Effector memory CD8-positive, alpha-beta T cell (primary cell): ENCODE measurements around the gene MAEA.

Experiments
- ATAC-seq: fragments of 150-1000 bp; cut with Tn5 transposase; replicated peaks from 2 replicates; pipeline ENCODE4 v1.10.0; 2021; ENCODE audit warnings: mild to moderate bottlenecking, moderate library complexity
- DNase-seq, 3 experiments: peaks; one replicate each; pipeline ENCODE4 v3.0.0; 2021
- H3K27ac Mint-ChIP-seq, 2 donors: one replicate each; pipeline ENCODE4 v1.8.0; 2022; ENCODE audit warnings: mild to moderate bottlenecking in 2 of 2, mixed read lengths in 2 of 2, moderate library complexity in 2 of 2
- H3K27me3 Mint-ChIP-seq, 2 donors: one replicate each; pipeline ENCODE4 v1.8.0; 2022; ENCODE audit warnings: mixed read lengths in 2 of 2
- H3K36me3 Mint-ChIP-seq: one replicate; pipeline ENCODE4 v1.8.0; 2022; ENCODE audit warnings: mild to moderate bottlenecking, moderate library complexity, mixed read lengths; ENCODE audit not compliant: insufficient read depth
- H3K4me1 Mint-ChIP-seq, 2 donors: one replicate each; pipeline ENCODE4 v1.8.0; 2022; ENCODE audit warnings: low read depth in 2 of 2, mixed read lengths in 2 of 2
- H3K4me3 Mint-ChIP-seq, 2 donors: one replicate each; pipeline ENCODE4 v1.8.0; 2022; ENCODE audit warnings: mild to moderate bottlenecking in 2 of 2, mixed read lengths in 2 of 2, moderate library complexity in 2 of 2
- H3K9me3 Mint-ChIP-seq, 2 donors: one replicate each; pipeline ENCODE4 v1.8.0; 2022; ENCODE audit warnings: mixed read lengths in 2 of 2

MAEA gene

GRCh38 chr4:1294424-1294823, 4.7 kb downstream of the MAEA start:
- peaks cover 39% of the 10 kb centered on the region for H3K36me3 Mint-ChIP-seq
- ATAC-seq = no peak
- H3K4me1 Mint-ChIP-seq = peaks cover 59 to 65% of the 10 kb centered on the region in 2 donors
- H3K27ac Mint-ChIP-seq = peak overlapping the region in 1 of 2 donors; percentile 78
- DNase-seq = no peak
- no peaks in the 10 kb centered on the region for H3K27me3 Mint-ChIP-seq
- no peaks in the 10 kb centered on the region for H3K9me3 Mint-ChIP-seq
- H3K4me3 Mint-ChIP-seq = peak overlapping the region in 1 of 2 donors; percentile 12

DNA sequence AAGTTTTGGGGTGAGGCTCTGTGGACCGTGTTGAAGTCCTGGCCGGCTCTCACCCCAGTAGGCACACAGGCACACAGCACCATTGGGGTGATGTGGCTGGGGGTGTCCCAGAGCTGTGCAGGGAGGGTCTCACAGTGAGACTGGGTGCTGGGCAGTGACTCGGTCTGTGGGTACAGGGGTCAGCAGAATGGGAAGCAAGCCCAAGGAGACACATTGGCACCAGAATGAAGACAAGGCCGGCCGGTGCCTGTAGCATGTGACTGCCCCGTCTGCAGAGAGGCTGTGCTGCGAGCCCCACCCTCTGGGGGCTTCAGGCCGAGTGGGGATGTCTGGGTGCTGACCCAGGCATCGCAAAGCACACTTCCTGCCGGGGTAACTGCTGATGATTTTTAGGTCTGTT, 5.2 kb downstream of the MAEA start:
- Mint-ChIP-seq H3K27me3 (no peaks in the 10 kb centered on the region), H3K27ac (peak overlapping the region in 1 of 2 donors; percentile 78), H3K9me3 (no peaks in the 10 kb centered on the region), H3K4me1 (peaks cover 64 to 68% of the 10 kb centered on the region in 2 donors), H3K36me3 (peaks cover 40% of the 10 kb centered on the region), H3K4me3 (peak overlapping the region in 1 of 2 donors; percentile 29)
- DNase-seq (no peak), ATAC-seq (no peak)

DNA sequence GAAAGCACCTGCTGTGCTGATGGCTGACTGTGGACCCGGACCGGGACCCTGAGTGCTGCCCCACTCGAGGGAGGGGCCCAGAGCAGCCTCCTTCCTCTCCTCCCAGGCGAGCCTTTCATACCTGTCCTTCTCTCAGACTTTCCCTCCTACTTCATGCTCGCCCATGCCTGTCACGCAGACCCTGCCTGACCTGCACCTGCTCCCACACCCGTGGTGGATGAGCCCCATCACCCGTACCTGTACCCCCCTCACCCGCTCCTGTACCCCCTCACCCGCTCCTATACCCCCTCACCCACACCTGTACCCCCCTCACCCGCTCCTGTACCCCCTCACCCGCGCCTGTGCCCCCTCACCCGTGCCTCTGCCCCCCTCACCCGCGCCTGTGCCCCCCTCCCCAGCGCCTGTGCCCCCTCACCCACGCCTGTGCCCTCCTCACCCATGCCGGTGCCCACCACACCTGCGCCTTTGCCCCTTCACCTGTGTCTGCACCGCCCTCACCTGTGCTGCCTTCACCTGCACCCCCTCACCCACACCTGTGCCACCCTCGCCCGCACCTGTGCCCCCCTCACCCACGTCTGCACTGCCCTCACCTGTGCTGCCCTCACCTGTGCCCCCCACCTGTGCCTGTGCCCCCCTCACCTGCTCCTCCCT, 5.8 kb downstream of the MAEA start:
- H3K36me3 Mint-ChIP-seq = peaks cover 43% of the 10 kb centered on the region
- no peak overlapping the region for H3K4me3 Mint-ChIP-seq
- peak overlapping the region in 1 of 2 donors; percentile 78 for H3K27ac Mint-ChIP-seq

DNA sequence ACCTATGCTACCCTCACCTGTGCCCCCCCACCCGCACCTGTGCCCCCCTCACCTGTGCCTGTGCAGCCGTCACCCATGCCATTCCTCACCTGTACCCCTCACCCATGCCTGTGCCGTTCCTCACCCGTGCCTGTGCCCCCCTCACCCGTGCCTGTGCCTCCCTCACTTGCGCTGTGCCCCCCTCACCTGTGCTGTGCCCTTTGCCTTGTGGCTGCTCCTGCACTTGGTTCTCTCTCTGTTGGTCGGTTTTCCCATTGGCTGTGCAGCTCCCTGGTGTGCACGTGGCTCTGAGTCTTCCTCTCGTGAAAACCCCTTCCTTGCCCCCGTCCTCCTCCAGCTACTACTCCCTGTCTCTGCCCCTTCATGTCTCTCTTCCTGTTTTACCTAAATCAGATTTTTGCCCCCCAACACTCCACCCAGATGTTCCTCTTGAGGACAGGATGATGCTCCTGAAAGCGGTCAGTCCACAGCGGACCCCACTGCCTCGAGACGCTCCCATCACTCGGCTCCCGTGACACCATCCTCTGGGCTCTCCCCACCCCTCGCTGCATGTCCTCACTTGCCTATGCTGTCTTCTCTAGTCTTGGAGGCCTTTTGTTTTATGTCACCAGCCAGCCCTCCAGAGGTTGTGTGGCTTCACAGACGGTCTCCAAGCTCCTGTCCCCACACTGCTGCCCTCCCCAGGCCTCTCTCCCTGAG, 6.8 kb downstream of the MAEA start:
- ATAC-seq = no peak
- H3K4me3 Mint-ChIP-seq = peak overlapping the region; percentile 38 to 71
- H3K27ac Mint-ChIP-seq = peak overlapping the region; percentile 72 to 98
- H3K27me3 Mint-ChIP-seq = no peaks in the 10 kb centered on the region
- H3K36me3 Mint-ChIP-seq = peaks cover 52% of the 10 kb centered on the region
- no peak for DNase-seq
- no peaks in the 10 kb centered on the region for H3K9me3 Mint-ChIP-seq
- H3K4me1 Mint-ChIP-seq = peaks cover 60 to 66% of the 10 kb centered on the region in 2 donors

More for the DNA sequence above, 5.8 kb downstream of the MAEA start:
- no peak for ATAC-seq
- peaks cover 64 to 66% of the 10 kb centered on the region in 2 donors for H3K4me1 Mint-ChIP-seq
- no peak for DNase-seq
- H3K9me3 Mint-ChIP-seq = no peaks in the 10 kb centered on the region
- no peaks in the 10 kb centered on the region for H3K27me3 Mint-ChIP-seq

- Mint-ChIP-seq H3K4me1 (peaks cover 60 to 62% of the 10 kb centered on the region in 2 donors), H3K9me3 (no peaks in the 10 kb centered on the region), H3K27me3 (no peaks in the 10 kb centered on the region), H3K27ac (peak overlapping the region; percentile 72 to 98), H3K4me3 (peak overlapping the region in 1 of 2 donors; percentile 71), H3K36me3 (peaks cover 55% of the 10 kb centered on the region)
- ATAC-seq = no peak
- no peak for DNase-seq
Observed at GRCh38 chr4:1297023-1297395, 7.3 kb downstream of the MAEA start.

- Mint-ChIP-seq H3K27me3 (no peaks in the 10 kb centered on the region), H3K9me3 (no peaks in the 10 kb centered on the region), H3K4me3 (peak overlapping the region in 1 of 2 donors; percentile 71), H3K27ac (peak overlapping the region; percentile 72 to 98), H3K4me1 (peaks cover 55 to 56% of the 10 kb centered on the region in 2 donors), H3K36me3 (peaks cover 50% of the 10 kb centered on the region)
- peak in 2 of 3 experiments; percentile 62 to 65 for DNase-seq
- ATAC-seq = peak; percentile 88
Observed at GRCh38 chr4:1297456-1298325, 8.0 kb downstream of the MAEA start.

GRCh38 chr4:1298461-1298860, 8.8 kb downstream of the MAEA start:
- peaks cover 55 to 56% of the 10 kb centered on the region in 2 donors for H3K4me1 Mint-ChIP-seq
- no peaks in the 10 kb centered on the region for H3K9me3 Mint-ChIP-seq

DNA sequence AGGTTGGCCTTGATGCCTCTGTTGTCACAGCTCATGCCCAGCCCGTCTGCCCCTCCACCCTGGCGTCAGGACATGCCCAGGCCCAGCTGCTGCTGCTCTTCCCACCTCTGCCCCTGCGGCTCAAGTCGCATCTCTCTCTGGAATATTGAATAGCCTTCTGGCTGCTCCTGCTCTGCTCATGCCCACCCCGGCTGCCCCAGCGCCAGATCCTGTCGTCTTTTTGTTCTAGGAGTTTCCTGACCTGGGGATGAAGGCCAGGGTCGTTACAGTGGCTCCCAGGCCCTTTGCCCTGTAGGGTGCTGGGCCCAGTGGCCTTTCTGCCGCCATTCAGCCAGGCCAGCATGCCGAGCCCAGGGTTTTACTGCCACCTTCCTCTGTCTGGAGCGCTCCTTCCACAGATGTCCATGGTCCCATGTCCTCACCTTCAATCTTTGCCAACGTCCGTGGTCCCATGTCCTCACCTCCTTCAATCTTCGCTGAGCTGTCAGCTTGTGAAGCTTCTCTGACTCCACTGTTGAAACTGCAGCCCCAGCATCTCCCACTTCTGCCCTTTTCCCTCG, 9.7 kb downstream of the MAEA start:
- Mint-ChIP-seq H3K27me3 (no peaks in the 10 kb centered on the region), H3K4me1 (peaks cover 46 to 52% of the 10 kb centered on the region in 2 donors), H3K27ac (peak overlapping the region; percentile 80 to 98), H3K4me3 (no peak overlapping the region), H3K9me3 (no peaks in the 10 kb centered on the region), H3K36me3 (peaks cover 59% of the 10 kb centered on the region)
- no peak for DNase-seq
- ATAC-seq = no peak

More at GRCh38 chr4:1298461-1298860, 8.8 kb downstream of the MAEA start:
- Mint-ChIP-seq H3K27me3 (no peaks in the 10 kb centered on the region), H3K27ac (peak overlapping the region in 1 of 2 donors; percentile 98), H3K4me3 (no peak overlapping the region), H3K36me3 (peaks cover 53% of the 10 kb centered on the region)
- DNase-seq (no peak), ATAC-seq (no peak)

- Mint-ChIP-seq H3K4me3 (peak overlapping the region in 1 of 2 donors; percentile 31), H3K36me3 (peaks cover 58% of the 10 kb centered on the region), H3K4me1 (peaks cover 51 to 62% of the 10 kb centered on the region in 2 donors), H3K27ac (peak overlapping the region; percentile 47 to 80), H3K27me3 (no peaks in the 10 kb centered on the region), H3K9me3 (no peaks in the 10 kb centered on the region)
- DNase-seq = peak in 1 of 3 experiments; percentile 21
- ATAC-seq = peak; percentile 40
Observed at GRCh38 chr4:1300466-1301455, 11.1 kb downstream of the MAEA start.

GRCh38 chr4:1302159-1302558, 12.5 kb downstream of the MAEA start:
- H3K27ac Mint-ChIP-seq = peak overlapping the region in 1 of 2 donors; percentile 47
- peaks cover 53 to 65% of the 10 kb centered on the region in 2 donors for H3K4me1 Mint-ChIP-seq
- H3K9me3 Mint-ChIP-seq = no peaks in the 10 kb centered on the region
- peaks cover 58% of the 10 kb centered on the region for H3K36me3 Mint-ChIP-seq
- ATAC-seq (no peak), DNase-seq (no peak)
- H3K27me3 Mint-ChIP-seq = no peaks in the 10 kb centered on the region
- H3K4me3 Mint-ChIP-seq = no peak overlapping the region

GRCh38 chr4:1305261-1305711, 15.6 kb downstream of the MAEA start:
- Mint-ChIP-seq H3K27me3 (no peaks in the 10 kb centered on the region), H3K4me1 (peaks cover 52 to 58% of the 10 kb centered on the region in 2 donors), H3K27ac (peak overlapping the region; percentile 41 to 87), H3K9me3 (no peaks in the 10 kb centered on the region), H3K36me3 (peaks cover 52% of the 10 kb centered on the region), H3K4me3 (peak overlapping the region in 1 of 2 donors; percentile 66)
- ATAC-seq (no peak), DNase-seq (no peak)
